Neural cell (in vitro differentiated cells): Measurements from ENCODE around the gene KRTAP19-6.

Source experiments
- EZH2 ChIP-seq: fragments of 200-600, 300-800 bp; shearing (Covaris generic), sonication (generic); IDR thresholded peaks from 2 replicates; pipeline ENCODE4 v1.6.1; 2014; ENCODE audit warnings: antibody characterized with exemption, low read length, borderline replicate concordance, mild to moderate bottlenecking; ENCODE audit not compliant: insufficient read depth, poor library complexity, severe bottlenecking
- TF ChIP-seq, protein P1 (sequence below): fragments of 450-650 bp; IDR thresholded peaks from 2 replicates; pipeline ENCODE4 v1.5.1; 2014; ENCODE audit warnings: antibody characterized with exemption, mild to moderate bottlenecking, moderate library complexity; ENCODE audit not compliant: poor library complexity, severe bottlenecking

DNA sequence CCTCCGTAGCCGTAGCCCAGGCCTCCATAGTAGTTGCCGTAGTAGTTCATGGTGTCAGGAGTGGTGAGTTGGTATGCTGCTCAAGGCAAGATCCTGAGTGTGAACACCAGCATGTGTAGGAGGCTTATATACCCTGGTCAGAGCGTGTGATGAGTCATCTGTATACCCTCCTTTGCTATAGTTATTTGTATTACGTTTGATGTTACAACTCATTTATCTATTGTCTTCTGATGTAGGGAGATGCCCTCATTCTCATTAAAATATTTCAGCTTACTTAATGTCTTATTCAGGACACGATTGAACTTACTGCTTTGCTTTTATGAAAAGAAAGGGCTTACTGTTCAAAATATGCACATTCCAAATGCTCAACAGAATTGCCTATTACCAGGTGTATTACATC, 39.6 kb downstream of the KRTAP19-6 start, which contains the start of gene KRTAP19-5:
- no peak for TF ChIP-seq EZH2
- TF ChIP-seq, protein P1, sequence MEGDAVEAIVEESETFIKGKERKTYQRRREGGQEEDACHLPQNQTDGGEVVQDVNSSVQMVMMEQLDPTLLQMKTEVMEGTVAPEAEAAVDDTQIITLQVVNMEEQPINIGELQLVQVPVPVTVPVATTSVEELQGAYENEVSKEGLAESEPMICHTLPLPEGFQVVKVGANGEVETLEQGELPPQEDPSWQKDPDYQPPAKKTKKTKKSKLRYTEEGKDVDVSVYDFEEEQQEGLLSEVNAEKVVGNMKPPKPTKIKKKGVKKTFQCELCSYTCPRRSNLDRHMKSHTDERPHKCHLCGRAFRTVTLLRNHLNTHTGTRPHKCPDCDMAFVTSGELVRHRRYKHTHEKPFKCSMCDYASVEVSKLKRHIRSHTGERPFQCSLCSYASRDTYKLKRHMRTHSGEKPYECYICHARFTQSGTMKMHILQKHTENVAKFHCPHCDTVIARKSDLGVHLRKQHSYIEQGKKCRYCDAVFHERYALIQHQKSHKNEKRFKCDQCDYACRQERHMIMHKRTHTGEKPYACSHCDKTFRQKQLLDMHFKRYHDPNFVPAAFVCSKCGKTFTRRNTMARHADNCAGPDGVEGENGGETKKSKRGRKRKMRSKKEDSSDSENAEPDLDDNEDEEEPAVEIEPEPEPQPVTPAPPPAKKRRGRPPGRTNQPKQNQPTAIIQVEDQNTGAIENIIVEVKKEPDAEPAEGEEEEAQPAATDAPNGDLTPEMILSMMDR, result no peak
